NCI-H2227 (cell line): ENCODE measurements around the gene LHX2.
"Not testable (repeated sequence)": the region's sequence is repeated elsewhere in the genome, so short reads cannot be mapped to it uniquely, and the experiment has no call there.

Experiments
- DNase-seq: peaks from one replicate; lab custom pipeline; 2025; ENCODE audit not compliant: unreplicated experiment; lab: John Stamatoyannopoulos, UW

The LHX2 gene, protein sequence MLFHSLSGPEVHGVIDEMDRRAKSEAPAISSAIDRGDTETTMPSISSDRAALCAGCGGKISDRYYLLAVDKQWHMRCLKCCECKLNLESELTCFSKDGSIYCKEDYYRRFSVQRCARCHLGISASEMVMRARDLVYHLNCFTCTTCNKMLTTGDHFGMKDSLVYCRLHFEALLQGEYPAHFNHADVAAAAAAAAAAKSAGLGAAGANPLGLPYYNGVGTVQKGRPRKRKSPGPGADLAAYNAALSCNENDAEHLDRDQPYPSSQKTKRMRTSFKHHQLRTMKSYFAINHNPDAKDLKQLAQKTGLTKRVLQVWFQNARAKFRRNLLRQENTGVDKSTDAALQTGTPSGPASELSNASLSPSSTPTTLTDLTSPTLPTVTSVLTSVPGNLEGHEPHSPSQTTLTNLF

GRCh38 chr9:124011460-124012301 is at the start of gene LHX2:
Gene LHX2 (plus strand): TSS chr9:124011768. CDS start chr9:124012349, 581 bp downstream.
- peak; percentile 95 for DNase-seq

GRCh38 chr9:123964761-123965160 is 46.8 kb upstream of the LHX2 start:
- DNase-seq, result no peak

GRCh38 chr9:123965801-123966686 is 45.5 kb upstream of the LHX2 start:
- DNase-seq, result no peak

DNA sequence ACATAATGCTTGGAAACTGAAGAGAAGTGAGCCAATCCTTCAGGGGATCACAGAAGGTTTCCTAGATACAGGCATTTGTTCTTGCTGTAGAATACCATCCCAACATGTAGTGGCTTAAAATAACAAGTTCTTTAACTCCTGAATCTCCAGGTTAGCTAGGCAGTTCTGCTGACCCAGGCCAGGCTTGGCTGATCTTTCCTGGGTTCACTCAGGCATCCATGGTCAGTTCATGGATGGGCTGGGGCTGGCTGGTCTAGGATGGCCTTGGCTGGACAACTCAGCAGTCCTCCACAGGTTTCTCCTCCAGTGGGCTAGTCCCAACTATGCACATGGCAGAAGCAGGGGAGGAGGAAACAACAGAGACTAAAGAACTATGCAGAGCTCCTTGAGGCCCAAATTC is 44.2 kb upstream of the LHX2 start:
- no peak for DNase-seq

GRCh38 chr9:123972618-123973017 is 39.0 kb upstream of the LHX2 start:
- no peak for DNase-seq

GRCh38 chr9:123973590-123974223 is 37.9 kb upstream of the LHX2 start:
- DNase-seq, result no peak

DNA sequence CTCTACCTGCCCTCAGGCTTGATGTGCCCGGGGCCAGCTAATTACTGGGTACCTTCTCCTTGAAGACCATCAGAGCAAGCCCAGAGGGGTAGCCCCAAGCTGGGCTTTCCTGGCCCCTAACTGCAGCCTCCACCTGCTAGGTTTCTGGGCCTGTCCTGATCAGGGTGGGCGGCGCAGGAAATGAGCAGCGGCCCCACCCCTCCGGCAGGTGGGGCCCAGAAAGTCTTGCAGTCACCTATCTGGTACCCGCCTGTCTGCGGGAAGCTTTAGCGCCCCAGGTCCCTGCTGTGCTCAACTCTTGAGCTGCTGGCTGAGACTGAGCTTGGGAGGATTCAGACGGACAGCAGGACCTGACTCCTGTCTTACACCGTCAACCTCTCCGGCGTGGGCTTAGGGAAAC is 37.1 kb upstream of the LHX2 start:
- no peak for DNase-seq

DNA sequence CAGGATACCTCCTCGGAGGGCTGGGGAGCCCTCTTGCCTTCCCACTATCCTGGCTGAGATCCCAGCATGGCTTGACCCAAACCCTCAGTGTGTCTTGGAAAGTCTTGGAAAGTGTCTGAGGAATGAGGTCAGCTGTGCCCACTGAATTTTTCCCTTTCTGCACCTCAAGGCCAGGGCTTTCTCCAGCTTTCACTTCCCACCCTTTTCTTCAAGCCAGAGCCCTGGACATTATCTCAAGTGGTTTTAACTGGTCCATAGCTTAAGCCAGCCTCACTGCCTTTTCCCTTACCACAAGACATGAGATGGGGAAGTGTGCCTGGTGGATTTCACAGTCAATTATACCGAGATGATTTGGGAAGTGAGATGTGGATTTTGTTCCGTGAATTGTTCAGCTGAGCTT is 35.7 kb upstream of the LHX2 start:
- no peak for DNase-seq

GRCh38 chr9:123976579-123976978 is 35.0 kb upstream of the LHX2 start:
- DNase-seq, result not testable (repeated sequence)

DNA sequence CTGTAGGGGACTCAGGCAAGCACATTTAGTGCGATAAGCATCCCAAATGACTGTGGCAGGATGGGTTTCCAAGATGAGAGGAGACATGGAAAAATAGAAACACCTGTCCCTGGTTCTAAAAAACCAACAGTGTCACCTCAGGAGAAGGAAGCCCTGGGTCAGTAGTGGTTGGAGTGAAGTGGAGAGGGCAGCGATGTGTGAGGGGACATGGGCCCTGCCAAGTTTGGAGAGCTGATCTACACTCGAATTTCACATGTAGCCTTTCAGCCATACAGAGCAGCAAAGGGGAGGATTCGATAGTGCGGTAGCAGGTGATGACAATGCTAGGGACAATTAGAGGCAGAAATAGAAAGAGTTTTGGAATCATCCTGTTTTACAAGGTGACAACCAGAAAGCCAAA is 32.6 kb upstream of the LHX2 start:
- DNase-seq, result no peak

DNA sequence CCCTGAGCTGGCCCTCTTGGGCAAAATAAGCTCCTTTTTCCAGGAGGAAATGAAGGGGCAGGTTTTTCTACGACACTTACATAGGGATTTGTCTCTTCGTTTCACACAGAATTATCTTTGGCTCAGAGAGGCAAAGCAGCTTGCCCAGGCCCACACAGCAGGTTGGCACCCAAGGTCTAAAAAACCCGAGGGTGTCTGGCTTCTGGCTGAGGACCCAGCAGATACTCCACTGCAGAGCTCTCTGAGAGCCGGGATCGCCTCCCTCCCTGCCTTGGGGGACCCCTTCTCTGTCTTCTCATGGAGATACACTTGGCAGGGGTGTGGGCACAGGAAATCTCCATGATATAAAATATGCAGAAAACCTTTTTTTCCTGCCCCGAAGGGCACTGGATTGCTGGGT is 29.0 kb upstream of the LHX2 start:
- DNase-seq, result no peak

DNA sequence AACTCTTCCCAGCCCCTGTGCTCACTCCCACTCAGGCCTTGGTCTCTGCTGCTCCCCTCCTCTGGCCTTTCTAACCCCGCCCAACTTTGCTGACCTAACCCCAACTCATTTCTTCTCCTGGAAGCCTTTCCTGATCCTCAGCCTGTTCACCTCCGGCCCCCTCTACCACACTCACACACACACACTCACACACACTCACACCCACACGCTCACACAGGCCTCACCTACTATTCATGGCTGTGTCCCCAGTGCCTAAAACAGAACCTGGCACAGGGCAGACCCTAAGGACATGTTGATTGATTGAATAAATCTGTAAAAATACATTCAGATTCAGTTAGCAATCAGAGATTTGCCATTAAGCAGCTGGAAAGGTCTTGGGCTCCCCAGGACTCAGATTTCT is 28.5 kb upstream of the LHX2 start:
- DNase-seq, result no peak

DNA sequence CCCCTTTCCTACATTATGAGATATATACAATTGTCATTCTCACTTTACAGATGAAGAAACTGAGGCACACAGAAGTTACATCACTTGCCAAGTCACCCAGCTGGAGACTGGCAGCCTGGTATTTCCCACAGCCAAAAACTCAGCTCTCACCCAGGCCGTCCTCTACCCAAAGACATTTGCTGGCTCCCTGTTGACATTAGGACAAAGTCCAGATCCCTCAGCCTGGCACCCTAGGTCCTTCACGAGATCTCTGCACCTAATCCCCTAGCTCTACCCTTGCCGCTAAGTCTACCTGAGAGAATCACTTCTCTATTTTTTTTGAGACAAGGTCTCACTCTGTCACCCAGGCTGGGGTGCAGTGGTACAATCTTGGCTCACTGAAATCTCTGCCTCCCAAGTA is 26.8 kb upstream of the LHX2 start:
- DNase-seq, result no peak

- no peak for DNase-seq
Observed at GRCh38 chr9:123985869-123986268, 25.7 kb upstream of the LHX2 start.

GRCh38 chr9:123990427-123990826 is 21.1 kb upstream of the LHX2 start:
- DNase-seq, result no peak

DNA sequence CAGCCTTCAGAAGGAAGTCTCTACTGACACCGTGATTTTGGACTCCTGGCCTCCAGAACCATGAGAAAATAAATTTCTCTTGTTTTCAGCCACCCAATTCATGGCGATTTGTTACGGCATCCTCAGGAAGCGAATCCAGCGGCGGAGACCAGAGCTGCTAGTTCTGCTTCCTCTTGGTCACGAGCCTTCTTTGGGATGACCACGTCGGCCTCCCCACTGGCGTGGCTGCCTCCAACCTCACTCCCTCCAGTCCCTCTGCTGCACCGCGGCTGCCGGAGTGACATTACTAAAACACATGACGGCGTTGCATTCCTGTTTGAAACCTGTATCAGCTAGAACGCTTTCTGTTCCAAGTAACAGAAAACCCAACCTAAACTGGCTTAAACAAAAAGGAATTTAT is 18.9 kb upstream of the LHX2 start:
- DNase-seq, result not testable (repeated sequence)

DNA sequence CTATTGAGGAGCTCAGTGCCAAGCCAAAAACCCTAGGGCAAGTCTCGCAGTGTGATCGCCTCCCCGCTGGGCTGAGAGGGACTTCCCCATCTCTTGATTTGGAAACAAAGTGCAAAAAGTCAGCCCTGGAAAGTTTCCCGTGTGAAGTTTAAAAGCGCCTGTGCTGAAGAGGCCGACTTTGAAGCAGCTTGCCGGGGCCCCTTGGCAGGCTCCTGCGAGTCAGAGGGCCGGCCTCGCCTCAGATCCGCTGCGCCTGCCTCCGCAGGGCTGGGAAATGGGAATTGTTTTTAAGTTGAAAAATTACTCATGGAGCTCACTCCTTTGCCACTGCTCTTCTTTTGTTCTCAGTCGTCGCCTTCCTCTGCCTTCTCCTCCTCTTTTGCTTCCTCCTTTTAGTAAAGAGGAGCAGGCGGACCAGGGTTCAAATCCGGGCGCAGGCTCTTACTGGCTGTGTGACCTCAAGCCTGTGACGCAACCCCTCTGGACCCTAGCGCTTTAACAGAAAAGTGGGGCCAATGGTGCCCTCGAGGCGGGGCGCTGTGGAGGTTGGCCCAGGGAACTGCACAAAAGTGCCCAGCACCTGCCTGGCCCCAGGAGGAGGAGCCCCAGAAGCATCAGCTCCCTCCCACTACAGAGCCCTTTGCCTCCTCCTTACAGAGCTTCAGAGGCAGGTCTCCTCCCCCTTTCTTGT is 14.7 kb upstream of the LHX2 start:
- no peak for DNase-seq

GRCh38 chr9:123997665-123998277 is 13.8 kb upstream of the LHX2 start:
- DNase-seq, result peak; percentile 27

DNA sequence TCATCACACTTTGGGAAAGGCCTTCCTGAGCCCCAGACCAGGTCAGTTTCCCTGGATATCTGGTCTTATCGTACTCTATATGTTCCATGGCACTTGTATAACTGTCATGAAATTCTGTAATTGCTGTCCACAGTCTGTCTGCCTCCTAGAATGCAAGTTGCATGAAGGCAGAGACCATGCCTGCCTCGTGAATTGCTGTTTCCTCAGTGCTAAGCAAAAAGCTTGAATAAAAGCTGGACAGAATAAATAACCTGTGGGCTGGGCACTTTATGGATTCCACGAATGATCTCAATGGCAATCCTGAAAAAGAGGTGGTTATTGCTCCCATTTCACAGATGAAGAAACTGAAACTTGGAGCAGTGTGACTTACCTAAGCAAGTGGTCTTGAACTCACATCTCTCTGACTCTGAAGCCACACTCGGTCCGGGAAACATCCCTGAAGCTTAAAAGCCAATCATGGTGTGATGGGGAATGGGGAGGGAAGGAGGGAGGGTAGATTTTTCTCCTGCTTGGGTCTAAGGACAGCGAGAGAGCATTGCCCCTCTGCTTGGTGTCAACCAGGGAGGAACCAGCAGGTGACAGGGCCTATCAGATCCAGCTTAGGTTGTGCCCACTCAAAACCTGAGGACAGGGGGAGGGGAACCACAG is 13.2 kb upstream of the LHX2 start:
- no peak for DNase-seq
